ENCODE results near the gene PTGES3L.

PTGES3L gene

GRCh38 chr17:43024407-43025289 lies 44.8 kb upstream of the PTGES3L start, which contains the start of gene RND2:
Gene RND2, plus strand, starts transcription at chr17:43025231. Its CDS starts 117 bp downstream, at chr17:43025348.
- H3F3A ChIP-seq (ENCODE audit: insufficient read depth, low read length), result peaks cover 5% of the 10 kb centered on the region; the same call in 1 of the 2 replicates
- no peaks in the 10 kb centered on the region for H3K27me3 ChIP-seq (replicated peaks; ENCODE audit: insufficient read depth, low read length)
- H3K9ac ChIP-seq (ENCODE audit: low read length), result peak within 1 kb of the TSS; percentile 48
- peak within 1 kb of the TSS; percentile 86 for H3K4me2 ChIP-seq (ENCODE audit: low read depth, low read length)
- H3K4me3 ChIP-seq (ENCODE audit: low read length), result peak within 1 kb of the TSS; percentile 65
- no peaks in the 10 kb centered on the region for H3K4me1 ChIP-seq (ENCODE audit: low read length)
- H3K36me3 ChIP-seq (replicated peaks; ENCODE audit: insufficient read depth, low read length), result no peaks in the 10 kb centered on the region
- H2AFZ ChIP-seq (ENCODE audit: low read length), result peak within 1 kb of the TSS; percentile 76
- H3K79me2 ChIP-seq (ENCODE audit: low read length), result no peaks in the 10 kb centered on the region
- no peak within 1 kb of the TSS for H3K27ac ChIP-seq (ENCODE audit: low read length)
- no peaks in the 10 kb centered on the region for H4K20me1 ChIP-seq (ENCODE audit: insufficient read depth, low read length)
- no peaks in the 10 kb centered on the region for H3K9me2 ChIP-seq (replicated peaks; ENCODE audit: insufficient read depth, low read length)
- TF ChIP-seq CTCF (IDR thresholded peaks at IDR 0.05; ENCODE audit: low read length), result peak; percentile 73
- no peak for TF ChIP-seq EZH2phosphoT487 (IDR thresholded peaks at IDR 0.05; ENCODE audit: low read length)
- H3K9me3 ChIP-seq (replicated peaks; ENCODE audit: insufficient read depth, low read length), result no peaks in the 10 kb centered on the region
- DNase-seq, result peak; percentile 86

GRCh38 chr17:43021741-43022512 lies 42.0 kb upstream of the PTGES3L start, which contains the start of gene VAT1:
Gene VAT1, minus strand, starts transcription at chr17:43022385. Its CDS starts 63 bp downstream, at chr17:43022322.
- no peaks in the 10 kb centered on the region for H3K9me3 ChIP-seq (replicated peaks; ENCODE audit: insufficient read depth, low read length)
- no peaks in the 10 kb centered on the region for H3K4me1 ChIP-seq (ENCODE audit: low read length)
- H4K20me1 ChIP-seq (ENCODE audit: insufficient read depth, low read length), result no peaks in the 10 kb centered on the region
- peak within 1 kb of the TSS; percentile 41; the same call in 1 of the 2 replicates for H3K9ac ChIP-seq (ENCODE audit: low read length)
- H3K4me2 ChIP-seq (ENCODE audit: low read depth, low read length), result peak within 1 kb of the TSS; percentile 94
- H3K27me3 ChIP-seq (replicated peaks; ENCODE audit: insufficient read depth, low read length), result no peaks in the 10 kb centered on the region
- H3F3A ChIP-seq (ENCODE audit: insufficient read depth, low read length), result peaks cover 5% of the 10 kb centered on the region; the same call in 1 of the 2 replicates
- no peaks in the 10 kb centered on the region for H3K9me2 ChIP-seq (replicated peaks; ENCODE audit: insufficient read depth, low read length)
- TF ChIP-seq EZH2phosphoT487 (IDR thresholded peaks at IDR 0.05; ENCODE audit: low read length), result no peak
- no peak for TF ChIP-seq EZH2 (optimal IDR thresholded peaks at IDR 0.05; ENCODE audit: low read depth, low read length)
- TF ChIP-seq CTCF (IDR thresholded peaks at IDR 0.05; ENCODE audit: low read length), result no peak
- H3K27ac ChIP-seq (ENCODE audit: low read length), result no peak within 1 kb of the TSS
- peak; percentile 66 for DNase-seq
- H3K4me3 ChIP-seq (ENCODE audit: low read length), result peak within 1 kb of the TSS; percentile 80
- no peaks in the 10 kb centered on the region for H3K79me2 ChIP-seq (ENCODE audit: low read length)
- H3K36me3 ChIP-seq (replicated peaks; ENCODE audit: insufficient read depth, low read length), result no peaks in the 10 kb centered on the region
- peak within 1 kb of the TSS; percentile 96 for H2AFZ ChIP-seq (ENCODE audit: low read length)

GRCh38 chr17:43020789-43021740 lies 41.2 kb upstream of the PTGES3L start:
- DNase-seq, result no peak
- Histone ChIP-seq H3K27ac (ENCODE audit: low read length) (no peak overlapping the region), H2AFZ (ENCODE audit: low read length) (peak overlapping the region; percentile 96)

More at GRCh38 chr17:43020789-43021740, 41.2 kb upstream of the PTGES3L start:
- Histone ChIP-seq H4K20me1 (ENCODE audit: insufficient read depth, low read length) (no peaks in the 10 kb centered on the region), H3K9me2 (replicated peaks; ENCODE audit: insufficient read depth, low read length) (no peaks in the 10 kb centered on the region), H3K4me3 (ENCODE audit: low read length) (peak overlapping the region; percentile 80), H3K4me1 (ENCODE audit: low read length) (no peaks in the 10 kb centered on the region), H3K36me3 (replicated peaks; ENCODE audit: insufficient read depth, low read length) (no peaks in the 10 kb centered on the region), H3K4me2 (ENCODE audit: low read depth, low read length) (peak overlapping the region; percentile 94), H3K79me2 (ENCODE audit: low read length) (no peaks in the 10 kb centered on the region), H3K9me3 (replicated peaks; ENCODE audit: insufficient read depth, low read length) (no peaks in the 10 kb centered on the region), H3K27me3 (replicated peaks; ENCODE audit: insufficient read depth, low read length) (no peaks in the 10 kb centered on the region), H3K9ac (ENCODE audit: low read length) (peak overlapping the region; percentile 41; the same call in 1 of the 2 replicates), H3F3A (ENCODE audit: insufficient read depth, low read length) (peaks cover 5% of the 10 kb centered on the region; the same call in 1 of the 2 replicates)
- TF ChIP-seq EZH2phosphoT487 (IDR thresholded peaks at IDR 0.05; ENCODE audit: low read length) (no peak), CTCF (IDR thresholded peaks at IDR 0.05; ENCODE audit: low read length) (no peak), EZH2 (optimal IDR thresholded peaks at IDR 0.05; ENCODE audit: low read depth, low read length) (no peak)
